ENCODE measurements around the gene REG4. TPM values are rescaled to one million over a fixed set of nuclear protein-coding genes. Genes with fewer than 3 reads are reported as not detected.

The REG4 gene
- total RNA-seq, 1 donor from 2014 or later = not detected

DNA sequence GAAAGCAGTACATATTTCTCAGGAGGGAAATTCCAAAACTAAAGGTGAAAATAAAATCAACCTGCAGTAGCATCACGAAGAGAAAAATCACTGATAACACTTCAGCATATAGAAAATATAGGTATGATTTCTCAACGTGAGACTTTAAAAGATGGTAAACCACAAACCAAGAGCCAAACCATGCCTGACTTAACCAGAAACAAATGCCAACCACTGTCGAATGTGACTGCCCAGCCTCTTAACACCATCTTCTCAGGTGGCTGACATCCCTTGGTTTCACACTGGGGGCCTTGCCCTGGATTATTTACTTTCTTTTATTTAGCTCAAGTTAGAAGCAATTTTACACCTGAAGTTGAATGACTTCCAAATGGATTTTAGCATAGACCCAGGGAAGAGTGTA is 52.7 kb downstream of the REG4 start:
- ATAC-seq (no peak), DNase-seq (ENCODE audit: missing footprints) (no peak)
- intact Hi-C loops (cut with DNase I) = no loop called here

DNA sequence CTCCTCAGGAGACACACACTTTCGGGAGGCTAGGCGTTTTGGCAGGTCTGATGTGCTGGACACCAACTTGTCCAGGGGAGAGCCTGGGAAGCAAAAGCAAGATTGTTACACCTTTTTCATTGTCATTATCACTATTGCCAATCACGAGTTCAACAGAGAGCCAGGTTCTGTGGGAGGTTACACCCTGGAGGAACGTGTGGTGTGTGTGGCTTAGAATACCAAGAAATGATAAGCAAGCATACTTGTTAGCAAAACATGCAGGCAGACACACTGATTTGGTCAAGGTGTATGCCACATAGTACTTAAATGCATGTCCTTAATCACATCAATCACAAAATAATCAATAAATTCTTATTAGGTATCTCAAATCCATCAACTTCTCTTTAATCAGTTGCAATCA is 58.7 kb downstream of the REG4 start:
- DNase-seq (ENCODE audit: missing footprints) = no peak
- no peak for ATAC-seq
- intact Hi-C loops (cut with DNase I) = no loop called here

DNA sequence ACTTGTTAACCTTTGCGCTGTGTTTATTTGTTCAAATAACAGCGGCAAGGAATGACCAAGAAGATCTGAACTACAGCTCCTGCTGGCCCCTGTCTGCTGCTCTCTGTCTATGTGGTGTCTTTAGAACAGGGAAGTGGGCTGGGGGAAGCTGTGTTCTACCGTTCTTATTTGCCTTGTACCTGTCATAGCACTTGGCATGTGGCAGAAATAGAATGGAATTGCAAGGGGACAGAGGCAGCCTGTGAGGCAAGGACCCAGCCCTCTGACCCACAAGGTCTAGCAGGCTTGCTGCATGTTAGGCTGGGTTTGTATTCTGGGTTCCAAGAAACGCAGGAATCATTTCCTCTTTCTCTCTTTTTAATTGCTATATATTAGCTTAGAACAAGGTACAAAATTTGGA is 63.2 kb downstream of the REG4 start:
- intact Hi-C loops (cut with DNase I) = no loop called here
- ATAC-seq (no peak), DNase-seq (ENCODE audit: missing footprints) (no peak)

DNA sequence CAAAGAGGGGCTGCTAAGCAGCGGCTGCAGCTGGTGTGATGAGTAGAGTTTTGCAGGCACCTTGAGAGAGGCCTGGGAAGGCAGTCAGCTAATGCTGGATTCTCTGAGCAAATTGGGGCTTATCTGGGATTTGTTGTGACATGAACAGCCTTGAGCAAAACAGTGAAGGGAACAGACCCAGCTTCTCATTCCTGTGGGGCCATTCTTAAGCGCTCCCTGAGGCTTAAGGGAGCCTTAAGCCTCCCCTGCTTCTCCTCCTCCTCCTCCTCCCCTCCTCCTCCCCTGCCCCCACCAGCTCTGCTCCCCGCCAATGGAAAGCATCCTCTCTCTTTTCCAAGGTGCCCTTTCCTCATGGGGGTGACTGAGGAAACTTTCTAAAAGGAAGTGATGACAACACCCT is 63.8 kb downstream of the REG4 start:
- DNase-seq (ENCODE audit: missing footprints) (no peak), ATAC-seq (no peak)
- intact Hi-C loops (cut with DNase I) = no loop called here

DNA sequence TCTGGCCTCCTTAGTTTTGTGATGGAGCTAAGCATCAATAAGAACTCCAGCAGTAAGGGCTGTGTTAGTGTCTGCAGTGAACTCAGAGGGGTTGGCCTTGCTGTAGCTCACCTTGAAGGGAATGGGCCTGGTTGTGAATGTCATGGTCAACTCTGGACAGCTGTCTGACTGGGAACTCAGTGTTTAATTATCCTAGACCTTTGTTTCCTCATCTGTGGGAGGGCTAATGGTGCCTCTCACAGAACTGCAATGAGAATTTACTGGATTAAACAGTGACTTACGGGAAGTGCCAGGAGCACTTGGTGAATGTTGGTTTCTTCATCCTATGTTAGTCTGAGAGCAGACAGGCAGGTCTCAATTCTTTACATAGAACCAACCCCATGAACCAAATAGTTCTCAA is 66.2 kb downstream of the REG4 start:
- ATAC-seq = no peak
- DNase-seq (ENCODE audit: missing footprints) = no peak
- intact Hi-C loops (cut with DNase I) = loop anchor here (2.0 kb wide), 1 partner anchor 64 kb away; no protein-coding TSS in a partner anchor

DNA sequence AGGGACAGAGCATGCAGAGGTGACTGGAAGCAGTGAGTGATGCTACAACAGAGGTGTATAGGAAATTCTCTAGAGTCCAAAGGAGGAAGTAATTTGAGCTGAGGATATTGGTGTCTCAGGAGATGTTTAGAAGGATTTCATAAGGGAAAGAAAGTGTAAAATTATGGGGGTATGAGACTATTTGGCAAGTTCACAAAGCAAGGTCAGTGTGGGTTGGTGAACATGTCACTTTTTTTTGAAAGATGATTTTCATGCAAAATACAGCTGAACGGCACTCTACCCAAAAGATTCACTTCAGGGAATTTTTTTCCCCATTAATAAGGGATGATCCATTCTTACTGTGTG is 66.7 kb downstream of the REG4 start:
- DNase-seq (ENCODE audit: missing footprints) (no peak), ATAC-seq (no peak)
- intact Hi-C loops (cut with DNase I) = loop anchor here (2.0 kb wide), 1 partner anchor 64 kb away; no protein-coding TSS in a partner anchor

Other genes starting within 250 kb of the REG4 start
- 8.8 TPM for gene ZNF697, start 163.2 kb downstream of the REG4 start, total RNA-seq
- 9.7 TPM for gene PHGDH, start 99.5 kb downstream of the REG4 start, total RNA-seq
- 161 TPM for gene HMGCS2, start 42.6 kb downstream of the REG4 start, total RNA-seq
- gene ADAM30, start 85.1 kb upstream of the REG4 start, total RNA-seq = not detected